Measurements from ENCODE around the gene SLC17A9.

The SLC17A9 gene

GRCh38 chr20:62968378-62969178 is 16.1 kb downstream of the SLC17A9 start:
- DNase-seq, result no peak

- DNase-seq, result no peak
These were observed 16.8 kb downstream of the SLC17A9 start for GRCh38 chr20:62969179-62969760.

GRCh38 chr20:62969939-62970306 is 17.4 kb downstream of the SLC17A9 start:
- no peak for DNase-seq

- no peak for DNase-seq
These were observed 18.1 kb downstream of the SLC17A9 start for GRCh38 chr20:62970307-62971210.

GRCh38 chr20:62971211-62971949 is 18.9 kb downstream of the SLC17A9 start:
- DNase-seq, result no peak

GRCh38 chr20:62971950-62972844 is 19.7 kb downstream of the SLC17A9 start:
- DNase-seq, result peak; percentile 94

- DNase-seq, result no peak
These were observed 20.6 kb downstream of the SLC17A9 start for GRCh38 chr20:62972845-62973745.

GRCh38 chr20:62975251-62975760 is 22.8 kb downstream of the SLC17A9 start:
- no peak for DNase-seq

GRCh38 chr20:62975812-62976508 is 23.5 kb downstream of the SLC17A9 start:
- no peak for DNase-seq

- DNase-seq, result no peak
These were observed 24.4 kb downstream of the SLC17A9 start for GRCh38 chr20:62976886-62977285.

GRCh38 chr20:62977613-62978560 is 25.4 kb downstream of the SLC17A9 start:
- DNase-seq, result peak; percentile 80

GRCh38 chr20:62978561-62978943 is 26.0 kb downstream of the SLC17A9 start:
- no peak for DNase-seq

- no peak for DNase-seq
These were observed 26.8 kb downstream of the SLC17A9 start for GRCh38 chr20:62979310-62979709.

- no peak for DNase-seq
These were observed 27.4 kb downstream of the SLC17A9 start for GRCh38 chr20:62979876-62980373.

GRCh38 chr20:62980380-62980960 is 28.0 kb downstream of the SLC17A9 start:
- no peak for DNase-seq

- no peak for DNase-seq
These were observed 28.5 kb downstream of the SLC17A9 start for GRCh38 chr20:62980970-62981369.

GRCh38 chr20:62982124-62983075 is 29.9 kb downstream of the SLC17A9 start:
- DNase-seq, result no peak
